Kidney tubule cell (primary cell): ENCODE data around the gene FAM219A.

Experiments
- DNase-seq: peaks from one replicate; pipeline ENCODE4 v3.0.0-alpha.2; 2018; ENCODE audit warnings: low spot score

FAM219A gene, protein sequence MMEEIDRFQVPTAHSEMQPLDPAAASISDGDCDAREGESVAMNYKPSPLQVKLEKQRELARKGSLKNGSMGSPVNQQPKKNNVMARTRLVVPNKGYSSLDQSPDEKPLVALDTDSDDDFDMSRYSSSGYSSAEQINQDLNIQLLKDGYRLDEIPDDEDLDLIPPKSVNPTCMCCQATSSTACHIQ

DNA sequence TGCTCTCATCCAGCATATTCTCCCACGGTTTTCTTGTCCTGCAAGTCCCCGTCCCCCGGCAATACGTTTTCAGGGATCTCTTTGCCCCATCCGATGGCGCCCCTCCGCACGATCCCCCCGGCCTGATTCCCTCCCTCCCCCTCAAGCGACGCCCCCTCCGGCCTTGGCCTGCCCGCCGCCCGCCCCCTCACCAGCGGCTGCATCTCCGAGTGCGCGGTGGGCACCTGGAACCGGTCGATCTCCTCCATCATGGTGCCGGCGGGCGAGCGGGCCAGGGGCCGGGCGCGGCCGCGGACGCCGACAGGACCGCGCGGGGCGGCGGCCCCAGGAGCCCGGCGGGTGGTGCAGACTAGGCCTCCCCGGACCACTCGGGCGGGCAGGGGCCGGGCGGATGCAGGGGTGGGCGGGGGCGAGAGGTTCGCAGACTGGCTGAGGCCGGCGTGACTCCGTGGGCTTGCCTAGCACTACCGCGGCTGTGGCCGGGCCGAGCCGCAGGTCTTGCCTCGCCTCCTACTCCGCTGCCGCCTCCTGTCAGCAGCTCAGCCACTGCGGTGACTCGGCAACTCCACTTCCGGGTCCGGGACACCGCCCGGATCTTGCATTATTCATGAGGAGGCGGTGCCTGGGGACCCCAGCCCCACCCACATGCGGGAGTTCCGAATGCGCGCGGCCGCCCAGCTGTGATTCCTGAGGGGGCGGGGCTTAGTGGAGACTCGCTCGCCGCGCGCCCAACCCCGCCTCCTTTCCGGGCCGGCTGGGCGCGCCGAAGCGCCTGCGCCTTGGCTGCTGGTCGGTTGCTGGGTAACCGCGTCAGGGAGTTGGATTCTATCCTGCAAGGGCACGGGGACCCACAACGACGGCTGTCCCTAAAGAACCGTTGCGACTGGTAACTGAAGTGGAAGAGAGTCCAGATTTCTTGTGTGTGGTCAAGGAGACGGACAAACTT is at the start of gene FAM219A, which contains the start of gene DNAI1:
Gene FAM219A (minus strand): TSS at position 558 of the 946 bp plus-strand sequence. CDS start 307 bp downstream, at position 251.
Gene DNAI1 (plus strand): TSS at position 793 of the 946 bp plus-strand sequence. CDS start 201 bp downstream, outside the sequence.
- peak; percentile 99 for DNase-seq

DNA sequence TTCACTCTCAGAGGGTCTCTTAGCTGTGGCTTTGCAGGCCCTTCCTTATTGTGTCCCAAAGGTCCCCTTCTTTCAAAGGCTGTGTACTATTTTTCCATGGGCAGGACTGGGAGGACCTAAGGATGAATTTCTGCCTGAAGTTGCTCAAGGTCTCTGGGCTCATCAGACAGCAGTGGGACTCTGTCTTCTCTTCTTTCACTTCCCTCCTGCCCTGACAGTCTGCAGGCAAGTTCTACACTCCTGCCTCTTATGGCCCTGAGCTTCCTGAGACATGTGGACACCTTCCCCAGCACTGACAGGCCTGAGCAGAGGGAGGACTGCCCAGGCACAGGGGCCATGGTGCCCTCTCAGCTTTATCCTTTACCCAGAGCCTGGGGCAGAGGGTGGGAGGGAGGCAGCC is 49.6 kb upstream of the FAM219A start:
- no peak for DNase-seq

DNA sequence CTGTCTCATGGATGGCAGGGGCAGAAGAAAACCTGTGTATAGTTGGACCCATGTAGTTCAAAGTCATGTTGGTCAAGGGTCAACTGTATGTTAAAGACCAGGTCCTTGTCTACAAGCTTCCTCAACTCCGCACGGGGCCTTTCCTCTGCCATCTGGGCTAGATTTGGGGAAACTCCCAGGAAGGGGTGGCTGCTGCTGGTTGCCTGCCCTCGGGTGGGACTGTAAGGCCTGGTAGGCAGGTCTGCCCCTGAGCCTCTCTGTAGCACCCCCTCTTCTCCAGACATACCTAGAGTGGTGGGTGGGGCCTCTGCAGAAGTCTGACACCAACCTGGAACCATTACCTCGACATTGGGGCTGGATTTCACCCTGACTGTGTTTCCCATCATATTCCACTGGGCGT is 49.2 kb upstream of the FAM219A start:
- DNase-seq = no peak

DNA sequence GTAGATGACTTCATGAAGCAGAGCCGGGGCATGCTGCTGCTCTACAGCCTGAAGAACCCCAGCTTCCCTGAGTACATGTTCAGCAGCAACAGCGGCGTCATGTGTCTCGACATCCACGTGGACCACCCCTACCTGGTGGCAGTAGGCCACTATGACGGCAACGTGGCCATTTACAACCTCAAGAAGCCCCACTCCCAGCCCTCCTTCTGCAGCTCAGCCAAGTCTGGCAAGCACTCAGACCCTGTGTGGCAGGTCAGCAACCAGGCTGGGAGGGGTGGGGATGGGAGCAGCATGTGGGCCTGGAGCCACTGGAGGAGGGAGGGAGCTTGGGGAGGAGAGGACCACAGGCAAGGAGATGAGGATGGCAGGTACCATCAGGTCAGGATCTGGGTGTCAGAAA is 48.3 kb upstream of the FAM219A start:
- no peak for DNase-seq

DNA sequence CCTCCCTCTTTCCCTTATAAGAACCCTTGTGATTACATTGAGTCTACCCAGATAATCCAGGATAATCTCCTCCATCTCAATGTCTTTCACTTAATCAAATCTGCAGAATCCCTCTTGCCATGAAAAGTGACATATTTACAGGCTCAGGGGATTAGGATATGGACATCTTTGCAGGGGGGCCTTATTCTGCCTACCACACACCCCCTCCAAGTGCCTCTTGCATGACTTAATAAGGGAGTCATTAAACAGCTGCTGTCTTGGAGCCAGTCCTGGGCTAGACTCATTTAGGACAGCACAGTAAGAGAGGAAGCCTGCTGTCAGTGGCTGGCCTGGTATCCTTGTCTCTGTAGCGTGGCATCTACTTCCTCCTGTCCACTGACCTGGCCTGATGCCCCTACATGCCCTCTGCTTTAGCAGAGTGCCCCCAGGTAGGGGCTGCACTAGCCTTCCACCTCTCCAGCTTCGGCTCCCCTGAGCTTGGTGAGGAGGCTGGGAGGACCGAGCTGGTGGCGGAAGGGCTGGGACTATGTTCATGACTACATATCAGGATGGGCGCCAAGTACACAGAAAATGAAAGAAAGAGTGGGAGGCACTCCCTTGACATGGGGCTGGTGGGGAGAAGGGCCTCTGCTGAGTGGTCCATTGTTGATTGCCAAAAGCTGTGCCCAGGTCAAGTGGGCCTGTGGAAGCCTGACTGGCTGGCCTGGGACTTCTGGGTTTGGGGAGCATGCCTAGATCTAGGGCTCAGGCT is 47.2 kb upstream of the FAM219A start:
- DNase-seq = no peak

DNA sequence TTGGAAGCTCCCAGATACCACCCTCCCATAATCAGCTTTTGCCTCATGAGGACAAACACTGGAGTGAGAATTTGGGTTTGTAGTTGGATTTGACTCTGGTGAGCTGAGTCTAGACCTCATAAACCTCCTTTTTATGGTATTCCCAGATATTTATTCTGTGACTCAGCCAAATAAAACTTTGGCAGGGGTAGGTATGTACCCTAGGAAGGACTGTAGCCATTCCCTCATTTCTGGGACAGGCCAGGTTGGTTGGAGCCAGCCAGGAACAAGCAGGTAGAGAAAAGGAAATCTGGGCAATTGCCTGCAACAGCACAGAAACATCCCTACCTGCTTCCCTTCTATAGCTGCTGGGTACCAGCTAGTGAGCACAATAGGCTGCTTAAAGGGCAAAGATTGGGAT is 45.0 kb upstream of the FAM219A start:
- DNase-seq = no peak

DNA sequence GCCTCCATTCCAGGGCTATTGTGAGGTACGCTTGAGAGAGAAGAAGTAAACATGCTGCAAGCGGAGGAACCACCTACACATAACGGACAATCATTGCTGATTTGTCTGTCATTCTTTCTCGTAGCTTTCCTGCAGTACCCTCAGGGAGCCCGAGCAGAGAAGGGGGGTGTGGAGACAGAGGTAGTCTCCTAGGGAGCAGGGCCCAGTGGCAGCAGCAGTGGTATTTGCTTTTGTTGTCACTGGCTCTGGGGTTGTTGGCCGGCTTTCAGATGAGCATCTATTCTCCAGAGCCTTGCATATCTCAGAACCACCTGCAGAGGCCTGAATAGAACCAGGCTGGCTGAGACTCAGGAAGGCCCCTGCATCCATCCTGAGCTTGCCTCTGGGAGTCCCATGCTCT is 44.5 kb upstream of the FAM219A start:
- no peak for DNase-seq

DNA sequence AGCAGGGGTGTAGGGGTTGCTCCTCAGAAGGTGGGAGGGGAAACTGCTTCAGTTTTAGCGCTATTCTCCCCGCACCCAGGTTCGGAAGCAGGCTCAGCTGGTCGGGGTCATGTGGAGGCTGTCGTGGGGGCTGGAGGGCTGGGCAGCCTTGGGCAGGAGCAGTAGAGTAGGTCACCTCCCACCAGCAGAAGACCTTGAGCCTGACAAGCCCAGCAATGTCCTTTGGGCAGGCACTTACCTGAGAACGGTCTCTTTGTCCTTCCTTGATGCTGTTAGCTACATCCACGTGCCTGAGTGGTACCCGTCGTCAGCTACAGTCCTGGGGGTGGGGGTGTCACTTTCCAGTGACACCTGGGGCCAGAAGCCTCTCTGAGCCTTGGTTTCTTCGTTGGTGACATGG is 44.1 kb upstream of the FAM219A start:
- no peak for DNase-seq

DNA sequence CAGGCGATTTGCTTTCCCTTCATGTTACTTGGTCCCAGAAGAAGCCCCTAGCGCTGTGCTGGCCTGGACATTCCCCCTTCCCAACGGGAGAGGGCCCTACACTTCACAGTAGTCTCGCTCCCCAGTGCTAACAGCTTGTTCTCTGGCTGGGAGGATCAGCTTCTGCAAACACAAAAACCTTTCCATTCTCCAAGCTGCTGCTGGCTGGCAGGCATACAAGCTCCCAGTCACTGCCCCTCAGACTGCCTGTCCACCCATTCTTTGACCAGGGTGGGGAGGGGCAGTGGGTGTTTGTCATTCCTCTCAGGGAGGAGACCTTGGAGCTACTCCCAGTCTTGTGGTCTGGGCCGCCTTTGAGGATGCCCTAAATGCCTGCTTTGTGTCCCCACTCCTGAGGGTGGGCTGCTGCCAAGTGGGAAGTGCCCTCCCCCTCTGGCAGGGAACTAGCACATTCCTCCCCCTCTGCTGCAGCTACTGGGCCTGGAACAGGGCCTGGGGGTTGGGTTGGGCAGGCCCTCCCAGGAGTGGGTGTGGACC is 43.6 kb upstream of the FAM219A start:
- DNase-seq = no peak

DNA sequence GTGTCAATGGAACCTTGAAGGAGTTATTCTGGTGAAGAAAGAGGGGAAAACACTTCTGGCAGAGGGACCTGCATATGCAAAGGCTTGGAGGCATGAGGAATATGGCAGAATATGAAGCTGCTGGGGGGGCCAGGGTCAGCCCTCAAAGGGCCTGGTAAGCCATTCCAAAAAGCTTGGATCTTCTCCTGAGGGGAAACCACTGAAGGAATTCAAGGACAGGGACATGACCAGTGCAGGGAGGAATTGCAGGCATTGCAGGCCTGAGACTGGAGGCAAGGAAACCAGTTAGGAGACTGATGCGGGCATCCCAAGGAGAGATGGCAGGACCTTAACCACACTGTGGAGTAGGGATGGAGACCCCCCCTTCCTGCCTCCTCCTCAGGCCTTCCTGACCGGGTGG is 43.0 kb upstream of the FAM219A start:
- DNase-seq = no peak

DNA sequence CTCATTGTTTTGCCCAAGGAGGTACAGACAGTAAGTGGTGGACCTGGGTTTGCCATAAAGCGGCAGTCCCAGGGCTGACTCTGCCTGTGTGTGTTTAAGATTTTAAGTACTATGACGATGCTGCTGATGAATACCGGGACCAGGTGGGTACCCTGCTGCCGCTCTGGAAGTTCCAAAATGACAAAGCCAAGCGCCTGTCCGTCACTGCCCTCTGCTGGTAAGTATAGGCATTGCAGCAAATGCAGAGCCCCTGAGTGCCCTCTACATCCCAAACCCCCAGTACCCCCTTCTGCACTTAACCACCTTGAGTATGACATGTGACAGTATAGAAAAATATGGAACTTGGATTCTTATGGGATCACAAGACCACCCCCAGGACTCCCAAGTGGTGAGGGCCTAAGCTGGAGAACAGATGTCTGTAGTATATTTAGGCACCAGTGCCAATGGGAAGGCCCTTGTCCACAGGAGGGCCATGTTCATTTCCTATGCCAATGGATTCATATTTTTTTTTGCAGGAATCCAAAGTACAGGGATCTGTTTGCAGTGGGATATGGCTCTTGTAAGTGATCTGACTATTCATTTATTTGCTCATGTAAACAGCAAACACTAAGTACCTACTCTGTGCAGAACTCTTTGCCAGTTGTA is 42.4 kb upstream of the FAM219A start:
- DNase-seq = peak; percentile 55

DNA sequence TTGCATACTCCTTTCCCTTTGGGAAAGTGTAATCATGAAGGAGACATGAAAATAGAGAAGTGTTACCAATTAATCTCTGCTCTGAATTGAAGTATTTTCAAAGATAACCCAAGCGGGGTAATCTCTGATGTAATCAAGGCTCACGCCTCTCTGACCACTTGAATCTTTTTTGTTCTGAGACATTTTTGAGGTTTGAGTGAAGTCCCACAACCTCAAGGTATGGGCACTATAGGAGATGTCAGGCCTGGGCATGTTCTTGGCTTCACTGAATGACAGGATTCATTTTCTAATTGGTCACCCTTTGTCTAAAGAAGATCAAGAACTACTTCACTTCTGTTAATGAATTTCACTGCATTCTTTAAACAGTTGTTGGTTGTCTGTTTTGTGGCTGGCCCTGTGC is 40.7 kb upstream of the FAM219A start:
- DNase-seq = no peak

DNA sequence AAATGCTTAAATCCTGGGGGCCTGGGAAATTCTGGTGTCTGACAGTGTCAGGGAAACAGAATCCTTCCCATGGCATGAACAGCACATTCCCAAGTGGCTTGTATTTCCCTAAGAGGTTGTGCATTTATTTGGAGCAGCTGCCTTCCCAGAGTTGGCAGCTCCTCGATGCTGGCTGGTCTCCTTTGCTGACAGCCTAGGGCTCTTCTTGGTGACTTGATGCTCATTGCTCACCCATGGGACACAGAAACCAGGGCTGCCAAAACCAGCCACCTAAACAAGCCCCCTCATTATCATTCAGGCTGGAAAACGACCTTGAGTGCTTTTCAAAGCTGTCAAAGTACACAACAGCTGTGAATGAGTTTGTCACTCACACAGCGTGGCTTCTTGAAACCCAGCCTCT is 40.2 kb upstream of the FAM219A start:
- no peak for DNase-seq

DNA sequence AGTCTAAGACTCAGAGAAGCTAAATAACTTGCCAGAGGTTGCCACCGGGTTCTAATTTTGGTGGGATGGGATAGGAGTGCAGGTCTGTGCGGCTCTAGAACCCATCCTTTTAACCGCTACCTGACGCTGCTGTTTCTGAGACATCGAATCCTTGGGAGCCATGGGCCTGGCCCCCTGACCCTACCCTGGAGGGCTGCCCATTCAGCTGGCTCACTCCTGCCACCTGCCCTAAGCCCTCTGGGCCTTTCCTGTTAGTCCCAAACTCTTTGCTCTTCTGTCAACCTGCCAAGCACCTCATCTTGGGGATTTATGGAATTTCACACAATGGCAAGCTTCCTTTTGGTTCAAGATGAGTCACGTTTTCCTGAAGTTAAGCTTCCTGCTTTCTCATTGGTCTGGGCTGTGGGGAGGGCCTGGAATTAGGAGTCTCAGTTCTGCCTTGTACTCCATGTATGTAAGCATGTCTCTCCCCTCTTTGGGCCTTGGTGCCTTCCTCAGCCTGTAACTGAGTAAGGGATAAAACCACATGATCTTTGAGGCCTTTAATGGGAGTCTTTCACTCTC is 37.9 kb upstream of the FAM219A start:
- DNase-seq = peak; percentile 55

DNA sequence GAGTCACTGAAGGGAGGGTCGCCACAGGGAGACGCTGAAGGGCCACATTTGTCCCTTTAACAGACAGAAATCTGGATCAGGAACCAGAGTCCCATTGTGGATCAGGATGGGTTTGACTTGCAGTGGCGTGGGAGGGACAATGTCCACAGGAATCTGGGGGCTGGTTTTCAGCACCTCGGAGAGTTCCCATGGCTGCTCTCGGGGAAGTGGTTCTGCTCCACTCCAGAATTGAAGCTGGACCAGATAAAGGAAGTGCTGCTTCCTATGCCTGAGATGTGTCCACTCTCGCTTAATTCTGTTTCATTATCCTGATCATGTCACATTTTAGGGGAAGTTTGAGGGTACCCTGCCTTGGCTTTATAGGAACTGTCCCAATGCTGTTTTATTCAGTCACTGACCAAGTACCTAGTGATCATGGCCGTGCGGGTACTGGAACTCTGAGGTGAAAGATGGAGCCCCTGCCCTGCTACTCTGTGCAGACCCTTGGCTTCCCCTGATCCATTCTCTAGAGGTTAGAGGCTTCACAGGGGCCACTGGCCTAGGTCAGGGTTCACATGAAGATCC is 35.7 kb upstream of the FAM219A start:
- peak; percentile 16 for DNase-seq

DNA sequence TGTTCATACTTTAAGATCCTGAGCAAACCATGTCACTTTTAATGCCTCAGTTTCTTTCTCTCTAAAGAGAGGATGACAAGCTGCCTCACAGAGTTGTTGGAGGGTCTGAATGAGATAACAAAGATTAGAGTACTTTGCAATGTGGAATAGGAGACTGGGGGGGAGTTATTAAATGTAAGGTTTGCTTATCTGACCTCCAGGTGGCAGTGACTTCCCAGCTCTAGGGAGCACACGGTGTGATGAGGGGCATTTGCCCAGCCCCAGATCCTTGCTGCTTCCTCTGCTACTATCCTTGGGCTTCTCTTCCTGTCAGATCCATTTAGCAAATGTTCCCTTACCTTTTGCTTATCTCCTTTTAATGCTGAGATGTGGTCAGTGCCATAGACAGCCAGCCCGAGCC is 33.7 kb upstream of the FAM219A start:
- no peak for DNase-seq

DNA sequence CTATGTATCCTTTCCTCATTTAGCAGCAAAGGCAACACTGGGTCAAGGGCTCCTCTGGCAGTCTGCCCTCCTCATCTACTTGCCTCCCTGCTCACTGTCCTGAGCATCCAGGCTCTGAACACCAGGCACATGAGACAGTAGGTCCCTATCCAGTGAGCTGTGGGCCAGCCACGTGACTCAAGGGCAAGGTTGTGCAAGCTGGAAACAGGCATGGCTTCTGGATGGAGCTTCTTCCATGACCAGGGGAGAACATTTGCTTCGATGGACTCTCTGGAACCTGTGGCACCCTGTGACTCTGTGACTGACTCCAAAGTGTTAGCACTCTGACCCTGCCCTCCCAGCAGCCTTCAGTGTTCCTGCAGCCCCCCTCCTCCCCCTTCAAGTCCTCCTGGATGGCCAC is 33.2 kb upstream of the FAM219A start:
- no peak for DNase-seq

DNA sequence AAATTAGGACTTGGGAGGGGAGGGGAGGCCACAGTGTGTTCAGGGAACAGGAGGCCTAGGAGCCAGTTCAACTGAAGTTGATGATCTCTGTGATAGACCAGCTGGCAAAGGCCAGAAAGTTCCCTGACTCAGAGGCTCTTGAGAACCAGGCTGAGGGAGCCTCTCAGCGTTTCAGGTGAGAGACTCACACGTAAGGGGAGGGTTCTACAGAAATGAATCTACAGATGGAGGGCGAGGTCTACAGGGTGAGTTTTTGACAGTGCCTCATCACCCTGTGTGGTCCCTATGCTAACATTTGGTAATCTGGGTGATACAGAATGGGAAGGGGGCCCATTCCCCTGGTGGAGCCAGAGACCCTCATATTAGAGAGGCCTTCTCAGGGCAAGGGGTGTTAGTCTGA is 32.4 kb upstream of the FAM219A start:
- DNase-seq = no peak

DNA sequence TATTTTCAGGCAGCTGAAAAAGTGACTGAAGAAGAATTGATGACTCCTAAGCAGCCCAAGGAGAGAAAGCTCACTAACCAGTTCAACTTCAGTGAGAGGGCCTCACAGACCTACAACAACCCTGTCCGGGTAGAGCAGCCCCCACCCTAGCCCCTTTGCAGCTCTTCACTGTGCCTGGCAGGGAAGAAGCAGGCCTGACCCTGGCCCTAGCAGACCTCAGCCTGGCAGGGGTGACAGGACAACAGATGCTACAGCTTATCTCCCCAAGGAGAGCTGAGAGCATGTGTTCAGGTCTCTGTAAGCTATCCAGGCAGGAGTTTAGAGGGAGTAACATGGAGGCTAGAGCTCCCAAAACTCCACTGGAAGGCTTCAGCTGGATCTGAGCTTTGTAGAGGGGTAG is 32.0 kb upstream of the FAM219A start:
- no peak for DNase-seq

DNA sequence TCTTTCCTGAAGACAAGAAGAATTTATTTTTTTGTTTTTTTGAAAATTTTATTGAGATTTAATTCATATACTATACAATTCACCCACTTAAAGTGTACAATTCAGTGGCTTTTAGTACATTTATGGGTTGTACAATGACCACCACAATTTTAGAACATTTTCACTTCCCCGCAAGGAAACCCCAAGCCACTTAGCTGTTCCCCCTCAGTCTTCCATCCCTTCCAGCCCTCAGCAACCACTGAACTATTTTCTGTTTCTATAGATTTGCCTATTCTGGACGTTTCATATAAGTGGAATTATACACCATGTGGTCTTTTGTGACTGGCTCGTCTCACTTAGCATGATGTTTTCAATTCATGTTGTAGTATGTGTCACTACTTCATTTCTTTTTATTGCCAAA is 28.2 kb upstream of the FAM219A start:
- DNase-seq = no peak

DNA sequence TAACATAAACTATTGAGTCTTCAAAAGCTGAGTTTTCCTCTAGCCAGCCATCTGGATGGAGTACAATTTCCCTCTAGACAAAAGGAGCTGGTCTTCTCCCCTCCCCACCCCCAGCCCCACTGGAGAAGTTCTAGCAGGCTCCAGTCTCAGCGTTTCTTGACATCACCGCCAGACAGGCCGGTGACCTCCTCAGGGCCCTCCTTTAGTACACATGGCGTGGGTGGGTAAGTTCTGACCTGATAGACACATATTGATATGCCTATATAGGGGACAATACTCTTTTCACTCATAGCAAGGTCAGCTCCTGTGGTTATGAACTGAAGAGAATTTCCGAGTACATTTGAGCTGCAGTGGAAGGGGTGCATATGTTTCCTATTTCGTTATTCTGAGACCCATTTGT is 27.5 kb upstream of the FAM219A start:
- no peak for DNase-seq
